CD14-positive monocyte (primary cell): Measurements from ENCODE around the gene STT3B. TPM values are rescaled to one million over a fixed set of nuclear protein-coding genes. Genes with fewer than 3 reads are reported as not detected.

ENCODE experiments used
- DNase-seq, 3 donors: peaks; one replicate each; pipeline ENCODE4 v3.0.0-alpha.2; 2011 to 2022
- H2AFZ ChIP-seq: 2 replicates; pipeline ENCODE4 v1.6.0; 2012; ENCODE audit warnings: mild to moderate bottlenecking, low read depth, low read length, inconsistent platforms; ENCODE audit not compliant: insufficient read depth, poor library complexity, severe bottlenecking
- H3K27ac ChIP-seq, 2 donors: 1 replicate in 1 of 2; 2 replicates in 1 of 2; pipeline ENCODE4 v1.5.1; 2012 to 2013; ENCODE audit warnings: low read length in 2 of 2, control low read depth in 1 of 2, inconsistent platforms in 1 of 2, low read depth in 1 of 2, mild to moderate bottlenecking in 1 of 2
- H3K27me3 ChIP-seq, 2 donors: one replicate each; pipeline versions ENCODE4 v1.6.0 to v1.6.1; 2011 to 2013; ENCODE audit warnings: low read length in 2 of 2; ENCODE audit not compliant: control insufficient read depth in 2 of 2, insufficient read depth in 2 of 2
- H3K36me3 ChIP-seq, 2 donors: replicated peaks in 1 of 2; 1 replicate in 1 of 2; 2 replicates in 1 of 2; pipeline versions ENCODE4 v1.5.1 to v1.6.1; 2012 to 2013; ENCODE audit warnings: low read length in 2 of 2, control low read depth in 1 of 2, inconsistent platforms in 1 of 2, mild to moderate bottlenecking in 1 of 2; ENCODE audit not compliant: insufficient read depth in 2 of 2, control insufficient read depth in 1 of 2
- H3K4me1 ChIP-seq, 2 donors: 1 replicate in 1 of 2; 2 replicates in 1 of 2; pipeline versions ENCODE4 v1.5.1 to v1.6.1; 2012 to 2013; ENCODE audit warnings: low read length in 2 of 2, control low read depth in 1 of 2, inconsistent platforms in 1 of 2, mild to moderate bottlenecking in 1 of 2, moderate library complexity in 1 of 2; ENCODE audit not compliant: insufficient read depth in 2 of 2, control insufficient read depth in 1 of 2
- H3K4me2 ChIP-seq: replicated peaks from 2 replicates; pipeline ENCODE3; 2012; ENCODE audit warnings: low read length, moderate library complexity, mild to moderate bottlenecking; ENCODE audit not compliant: poor library complexity, severe bottlenecking; ENCODE audit errors: extremely low read depth
- H3K4me3 ChIP-seq, 3 experiments: fragments of 200-600 bp in 1 of 3; sonication (generic) in 1 of 3; replicated peaks in 1 of 3; 1 replicate in 2 of 3; 2 replicates in 1 of 3; pipeline ENCODE4 v1.5.1; 2011 to 2013; ENCODE audit warnings: low read length in 3 of 3, mild to moderate bottlenecking in 3 of 3, control low read depth in 2 of 3, low read depth in 2 of 3, inconsistent platforms in 1 of 3, moderate library complexity in 1 of 3
- H3K79me2 ChIP-seq: 2 replicates; pipeline ENCODE4 v1.6.0; 2012; ENCODE audit warnings: mild to moderate bottlenecking, control low read depth, inconsistent platforms, low read length, moderate library complexity; ENCODE audit not compliant: insufficient read depth
- H3K9ac ChIP-seq: 2 replicates; pipeline ENCODE4 v1.6.0; 2017; ENCODE audit warnings: low read length, mild to moderate bottlenecking; ENCODE audit not compliant: insufficient read depth, poor library complexity, severe bottlenecking
- H3K9me3 ChIP-seq, 2 donors: replicated peaks in 1 of 2; 1 replicate in 1 of 2; 2 replicates in 1 of 2; pipeline versions ENCODE4 v1.5.1 to v1.6.1; 2012 to 2013; ENCODE audit warnings: low read length in 2 of 2, control low read depth in 1 of 2; ENCODE audit not compliant: control insufficient read depth in 1 of 2, insufficient read depth in 1 of 2
- H4K20me1 ChIP-seq: 2 replicates; pipeline ENCODE4 v1.6.0; 2012; ENCODE audit warnings: mild to moderate bottlenecking, low read length, control low read depth, moderate library complexity; ENCODE audit not compliant: insufficient read depth
- H3K27ac Mint-ChIP-seq, 7 donors: one replicate each; pipeline ENCODE4 v1.8.0; 2020; ENCODE audit warnings: mild to moderate bottlenecking in 7 of 7, mixed read lengths in 7 of 7, moderate library complexity in 6 of 7, inconsistent platforms in 2 of 7
- H3K27me3 Mint-ChIP-seq, 3 donors: one replicate each; pipeline ENCODE4 v1.8.0; 2021 to 2022; ENCODE audit warnings: low read depth in 3 of 3, mild to moderate bottlenecking in 3 of 3, mixed read lengths in 3 of 3, moderate library complexity in 3 of 3, inconsistent platforms in 1 of 3
- H3K36me3 Mint-ChIP-seq, 2 donors: one replicate each; pipeline ENCODE4 v1.8.0; 2020; ENCODE audit warnings: mixed read lengths in 2 of 2, inconsistent platforms in 1 of 2, mild to moderate bottlenecking in 1 of 2
- H3K4me1 Mint-ChIP-seq: one replicate; pipeline ENCODE4 v1.8.0; 2020; ENCODE audit warnings: mild to moderate bottlenecking, mixed read lengths
- H3K4me3 Mint-ChIP-seq, 2 donors: one replicate each; pipeline ENCODE4 v1.8.0; 2020; ENCODE audit warnings: mild to moderate bottlenecking in 2 of 2, mixed read lengths in 2 of 2, moderate library complexity in 1 of 2
- H3K9me3 Mint-ChIP-seq, 7 donors: one replicate each; pipeline ENCODE4 v1.8.0; 2020 to 2022; ENCODE audit warnings: mixed read lengths in 7 of 7, mild to moderate bottlenecking in 6 of 7, moderate library complexity in 6 of 7, inconsistent platforms in 2 of 7
- CTCF ChIP-seq: fragments of 200-600 bp; IDR thresholded peaks from one replicate; pipeline ENCODE4 v1.8.0; 2022; ENCODE audit warnings: antibody characterized with exemption, mild to moderate bottlenecking
- WGBS: methylation state at CpG from one replicate; pipeline ENCODE4 v1.1.5; 2013; ENCODE audit warnings: missing lambda C conversion rate; ENCODE audit not compliant: insufficient coverage; 5-methylcytosine and 5-hydroxymethylcytosine counted together
- intact Hi-C, 2 donors: fragments of 100-400 bp; cut with micrococcal nuclease; formaldehyde crosslinking; loops; one replicate each; pipeline versions ENCODE4 v1.15.0 to v1.15.1; 2023
- polyA plus RNA-seq, 3 donors: library from polyadenylated mRNA; depleted of rRNA in 1 of 3; unstranded in 2 of 3; stranded (reverse) in 1 of 3; fragments of 300-500 nt in 2 of 3; fragments of >200 nt in 1 of 3; fragmentation: Illumina TruSeq in 2 of 3; gene quantifications; 1 replicate in 2 of 3; 2 replicates in 1 of 3; pipeline ENCODE4 v1.2.3, GENCODE V29; 2012 to 2021

Gene STT3B
- polyA plus RNA-seq, 3 donors, result 47.3 to 97.0 (median 86.3) TPM

DNA sequence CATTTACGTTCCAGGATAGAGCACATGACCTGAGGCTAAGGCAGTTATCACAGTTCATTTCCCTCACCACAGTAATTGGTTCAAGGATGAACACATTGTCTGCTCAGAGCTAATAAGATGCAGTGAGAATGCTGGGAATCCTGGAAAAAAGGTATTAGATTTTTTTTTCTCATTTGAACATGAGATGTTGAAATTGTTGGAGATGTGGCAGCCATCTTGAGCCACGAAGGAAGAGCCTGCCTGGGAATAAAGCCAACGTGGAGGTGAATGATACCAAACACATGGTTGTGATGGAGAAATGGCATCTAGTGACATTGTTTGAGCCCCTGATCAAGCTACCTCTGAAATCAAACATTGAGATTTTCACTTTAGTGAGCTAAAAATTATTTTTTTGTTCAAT lies 16.0 kb upstream of the STT3B start:
- 89% methylated on average over 2 of the region's 3 CpGs for WGBS
- H3K4me3 ChIP-seq, result no peak overlapping the region

DNA sequence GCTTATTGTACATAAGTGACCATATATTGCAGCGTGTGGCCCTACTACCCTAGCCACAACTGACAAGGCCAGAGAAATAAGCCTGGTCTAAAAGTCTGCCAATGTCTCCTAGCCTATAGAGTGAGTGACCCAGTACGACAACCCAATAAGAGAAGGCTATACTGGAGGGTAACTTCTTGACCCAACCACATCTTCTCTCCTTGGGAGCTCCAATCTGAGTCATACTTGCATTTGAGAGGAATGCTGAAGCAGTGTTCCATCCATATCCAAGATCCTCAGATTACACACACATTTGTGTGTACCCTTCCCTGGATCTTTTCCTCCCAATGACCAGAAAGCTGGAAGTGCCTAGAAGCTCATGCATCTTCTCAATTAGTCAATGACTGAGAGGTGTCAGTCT lies 11.3 kb upstream of the STT3B start:
- peaks cover 8 to 12% of the 10 kb centered on the region in 2 donors for H3K4me1 ChIP-seq
- DNase-seq, result peak in 1 of 3 donors; percentile 15
- H3K4me2 ChIP-seq, result no peak overlapping the region
- H3K27ac ChIP-seq, result peak overlapping the region in 1 of 2 donors; percentile 57
- H3K9ac ChIP-seq, result no peak overlapping the region
- H3K4me3 ChIP-seq, result no peak overlapping the region
- H3K36me3 ChIP-seq, result no peaks in the 10 kb centered on the region
- no peaks in the 10 kb centered on the region for H3K79me2 ChIP-seq
- no peaks in the 10 kb centered on the region for H3K27me3 ChIP-seq
- WGBS, result 100% methylated on average over 1 of the region's 2 CpGs
- H4K20me1 ChIP-seq, result no peaks in the 10 kb centered on the region
- peaks cover 12% of the 10 kb centered on the region for H3K4me1 Mint-ChIP-seq
- peaks cover 0 to 3% (median 0%) of the 10 kb centered on the region in 7 donors for H3K9me3 Mint-ChIP-seq
- intact Hi-C loops, result loop anchor here in 1 of 2 donors (10.0 kb wide), 2 partner anchors 53 to 267 kb away; no protein-coding TSS in a partner anchor
- TF ChIP-seq CTCF, result no peak
- H3K4me3 Mint-ChIP-seq, result no peak overlapping the region
- no peaks in the 10 kb centered on the region for H3K36me3 Mint-ChIP-seq
- H2AFZ ChIP-seq, result peak overlapping the region; percentile 59
- H3K9me3 ChIP-seq, result no peaks in the 10 kb centered on the region
- no peaks in the 10 kb centered on the region for H3K27me3 Mint-ChIP-seq
- H3K27ac Mint-ChIP-seq, result peak overlapping the region in 5 of 7 donors; percentile 11 to 91 (median 87)

More for the DNA sequence above, 16.0 kb upstream of the STT3B start:
- Histone ChIP-seq H3K9me3 (no peaks in the 10 kb centered on the region), H2AFZ (no peak overlapping the region), H3K36me3 (no peaks in the 10 kb centered on the region), H3K4me2 (no peak overlapping the region), H4K20me1 (no peaks in the 10 kb centered on the region), H3K27me3 (no peaks in the 10 kb centered on the region), H3K9ac (no peak overlapping the region), H3K4me1 (peaks cover 3 to 4% of the 10 kb centered on the region in 2 donors), H3K27ac (no peak overlapping the region), H3K79me2 (no peaks in the 10 kb centered on the region)
- Mint-ChIP-seq H3K27me3 (peaks cover 0 to 4% (median 1%) of the 10 kb centered on the region in 3 donors), H3K27ac (no peak overlapping the region), H3K4me3 (no peak overlapping the region), H3K4me1 (peaks cover 5% of the 10 kb centered on the region), H3K9me3 (peaks cover 0 to 5% (median 0%) of the 10 kb centered on the region in 7 donors), H3K36me3 (no peaks in the 10 kb centered on the region)
- no peak for TF ChIP-seq CTCF
- DNase-seq, result no peak
- intact Hi-C loops, result no loop called here
